C4-2B (cell line): ENCODE data around the gene UVRAG.

ENCODE experiments used
- H3K27ac ChIP-seq: fragments of 450-650 bp; 2 replicates; pipeline ENCODE4 v1.5.1; 2017
- ZFX ChIP-seq: fragments of 450-650 bp; IDR thresholded peaks from 2 replicates; pipeline ENCODE4 v1.6.1; 2017
- TF ChIP-seq, protein P1 (sequence below): fragments of 450-650 bp; conservative IDR thresholded peaks from 2 replicates; pipeline ENCODE4 v1.5.1; 2017; ENCODE audit warnings: mild to moderate bottlenecking

The UVRAG gene

DNA sequence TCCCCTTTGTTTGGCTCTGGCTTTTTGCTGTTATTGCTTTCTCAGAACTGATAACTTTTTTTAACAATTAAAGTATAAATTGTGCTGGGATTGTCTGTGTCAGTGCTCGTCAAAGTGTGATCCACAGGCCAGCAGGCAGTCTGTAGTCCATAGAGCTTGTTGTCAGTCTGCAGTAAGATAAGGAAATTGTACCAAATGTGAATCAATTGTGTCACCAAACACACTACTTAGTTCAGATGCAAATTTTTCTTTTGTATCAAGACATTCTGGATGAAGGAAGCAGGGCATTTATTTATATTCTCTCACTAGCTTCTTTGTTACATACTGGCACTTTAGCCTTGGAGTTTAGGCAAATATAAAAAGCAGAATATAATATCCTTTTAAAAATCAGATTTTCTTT lies 270.3 kb downstream of the UVRAG start:
- no peak overlapping the region for H3K27ac ChIP-seq
- no peak for TF ChIP-seq ZFX
- TF ChIP-seq, protein P1, sequence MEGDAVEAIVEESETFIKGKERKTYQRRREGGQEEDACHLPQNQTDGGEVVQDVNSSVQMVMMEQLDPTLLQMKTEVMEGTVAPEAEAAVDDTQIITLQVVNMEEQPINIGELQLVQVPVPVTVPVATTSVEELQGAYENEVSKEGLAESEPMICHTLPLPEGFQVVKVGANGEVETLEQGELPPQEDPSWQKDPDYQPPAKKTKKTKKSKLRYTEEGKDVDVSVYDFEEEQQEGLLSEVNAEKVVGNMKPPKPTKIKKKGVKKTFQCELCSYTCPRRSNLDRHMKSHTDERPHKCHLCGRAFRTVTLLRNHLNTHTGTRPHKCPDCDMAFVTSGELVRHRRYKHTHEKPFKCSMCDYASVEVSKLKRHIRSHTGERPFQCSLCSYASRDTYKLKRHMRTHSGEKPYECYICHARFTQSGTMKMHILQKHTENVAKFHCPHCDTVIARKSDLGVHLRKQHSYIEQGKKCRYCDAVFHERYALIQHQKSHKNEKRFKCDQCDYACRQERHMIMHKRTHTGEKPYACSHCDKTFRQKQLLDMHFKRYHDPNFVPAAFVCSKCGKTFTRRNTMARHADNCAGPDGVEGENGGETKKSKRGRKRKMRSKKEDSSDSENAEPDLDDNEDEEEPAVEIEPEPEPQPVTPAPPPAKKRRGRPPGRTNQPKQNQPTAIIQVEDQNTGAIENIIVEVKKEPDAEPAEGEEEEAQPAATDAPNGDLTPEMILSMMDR: no peak

DNA sequence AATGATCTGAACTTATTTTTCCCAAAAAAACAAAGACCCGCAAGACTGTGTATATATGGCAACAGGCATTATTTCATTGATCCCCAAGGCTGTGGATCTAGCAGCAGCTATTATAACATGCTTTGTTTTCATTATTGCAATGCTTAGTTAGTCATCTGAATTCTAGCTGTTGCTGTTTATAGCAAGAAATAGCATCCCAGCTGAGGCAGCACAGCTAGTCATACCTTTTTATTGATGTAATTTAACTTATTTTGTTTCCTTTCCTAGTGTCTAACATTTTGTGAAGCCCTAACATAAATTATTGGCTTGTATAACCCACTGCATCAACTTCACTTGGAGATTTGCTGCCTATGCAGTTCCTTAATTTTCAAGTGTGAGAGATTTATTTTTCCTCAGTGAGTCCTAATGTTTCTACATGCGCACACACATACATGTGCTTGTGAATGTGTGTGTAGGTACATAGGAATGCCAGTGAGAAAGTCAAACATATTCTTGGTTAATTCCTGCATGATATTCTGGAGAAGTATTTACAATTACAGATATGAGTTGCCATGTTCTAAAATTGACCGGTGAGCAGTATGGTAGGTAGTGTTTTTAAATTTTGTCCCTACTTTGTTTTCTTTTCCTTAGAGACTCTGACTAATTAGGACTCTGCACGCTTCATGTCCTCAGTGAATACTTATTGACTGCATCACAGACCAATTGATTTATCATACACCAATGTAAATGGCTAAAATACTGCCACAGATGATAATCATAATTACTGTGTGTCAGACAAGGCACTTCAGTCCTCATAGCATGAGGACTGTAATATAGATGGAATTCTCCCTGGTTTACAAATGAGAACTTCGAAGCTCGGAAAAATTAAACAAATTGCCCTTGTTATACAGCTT lies 272.0 kb downstream of the UVRAG start:
- no peak for TF ChIP-seq ZFX
- TF ChIP-seq, protein P1: no peak
- H3K27ac ChIP-seq: no peak overlapping the region

DNA sequence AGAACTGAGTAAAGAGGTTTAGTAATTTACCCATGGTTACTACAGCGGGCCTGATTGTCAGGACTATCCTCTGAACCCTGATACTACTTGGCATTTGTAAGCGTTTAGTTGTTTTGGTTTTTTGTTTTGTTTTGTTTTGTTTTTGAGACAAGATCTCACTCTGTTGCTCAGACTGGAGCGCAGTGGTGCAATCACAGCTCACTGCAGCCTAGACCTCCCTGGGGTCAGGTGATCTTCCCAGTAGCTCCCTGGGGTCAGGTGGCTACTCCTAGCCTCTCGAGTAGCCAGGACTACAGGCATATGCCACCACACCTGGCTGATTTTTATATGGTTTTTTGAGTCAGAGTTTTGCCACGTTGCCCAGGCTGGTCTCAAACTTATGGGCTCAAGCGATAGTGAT lies 272.7 kb downstream of the UVRAG start:
- H3K27ac ChIP-seq: no peak overlapping the region
- TF ChIP-seq, protein P1: no peak
- TF ChIP-seq ZFX: no peak

DNA sequence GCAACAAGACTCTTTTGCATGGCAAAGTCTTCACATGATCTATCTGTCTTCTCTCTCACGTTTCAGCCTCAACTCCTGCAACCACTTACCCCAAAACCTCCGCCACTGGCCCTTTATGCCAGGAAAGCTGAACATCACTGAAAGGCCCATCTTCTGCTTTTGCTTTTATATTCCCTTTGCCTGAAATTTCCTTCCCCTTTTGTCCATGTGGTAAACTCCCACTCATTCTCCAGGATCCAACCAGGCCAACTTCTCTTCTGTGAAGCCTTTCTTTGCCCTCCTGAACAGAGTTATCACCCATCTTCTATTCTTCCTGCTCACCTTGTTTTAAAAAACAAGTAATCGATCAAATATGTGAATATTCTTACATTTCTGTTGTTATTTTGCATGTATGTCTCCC lies 273.5 kb downstream of the UVRAG start:
- no peak overlapping the region for H3K27ac ChIP-seq
- no peak for TF ChIP-seq ZFX
- TF ChIP-seq, protein P1: no peak

DNA sequence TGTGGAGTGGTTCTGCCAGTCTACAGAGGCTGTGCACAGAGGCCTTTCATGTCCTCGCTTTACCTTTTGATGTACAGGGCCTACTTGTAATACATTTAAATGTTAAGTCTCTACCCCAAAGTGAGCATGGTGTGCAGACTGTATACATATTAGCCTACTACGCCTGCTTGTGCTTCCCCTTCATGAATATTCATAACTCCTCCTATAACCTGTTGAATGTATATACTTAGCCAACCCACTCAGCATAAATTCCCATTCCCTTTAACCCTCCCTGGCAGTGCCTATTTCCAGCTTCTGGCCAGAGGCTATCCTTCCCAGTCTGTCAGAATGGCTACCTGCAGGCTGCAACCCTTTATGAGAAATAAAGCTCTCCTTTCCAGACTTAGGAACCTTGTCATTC lies 275.2 kb downstream of the UVRAG start:
- no peak for TF ChIP-seq ZFX
- TF ChIP-seq, protein P1: no peak

DNA sequence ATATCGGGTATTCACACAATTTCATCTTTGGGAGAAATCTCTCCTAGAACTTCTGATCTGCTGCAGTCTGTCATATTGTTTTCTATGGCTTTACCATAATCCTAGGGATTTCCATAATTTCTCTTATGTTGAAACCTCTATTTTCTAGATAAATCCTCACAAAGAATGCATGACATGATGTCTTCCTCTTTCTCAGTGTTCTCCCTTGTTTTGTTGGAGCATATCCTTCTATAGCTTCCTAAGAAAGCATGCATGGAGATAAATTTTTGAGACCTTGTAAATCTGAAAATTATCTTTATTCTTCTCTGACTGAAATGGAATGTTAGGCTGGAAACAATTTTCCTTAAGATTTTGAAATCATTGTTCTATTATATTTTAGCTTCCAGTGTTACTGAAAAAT lies 275.8 kb downstream of the UVRAG start:
- TF ChIP-seq, protein P1: no peak
- TF ChIP-seq ZFX: no peak
- H3K27ac ChIP-seq: no peak overlapping the region

More for the DNA sequence above, 275.2 kb downstream of the UVRAG start:
- no peak overlapping the region for H3K27ac ChIP-seq

DNA sequence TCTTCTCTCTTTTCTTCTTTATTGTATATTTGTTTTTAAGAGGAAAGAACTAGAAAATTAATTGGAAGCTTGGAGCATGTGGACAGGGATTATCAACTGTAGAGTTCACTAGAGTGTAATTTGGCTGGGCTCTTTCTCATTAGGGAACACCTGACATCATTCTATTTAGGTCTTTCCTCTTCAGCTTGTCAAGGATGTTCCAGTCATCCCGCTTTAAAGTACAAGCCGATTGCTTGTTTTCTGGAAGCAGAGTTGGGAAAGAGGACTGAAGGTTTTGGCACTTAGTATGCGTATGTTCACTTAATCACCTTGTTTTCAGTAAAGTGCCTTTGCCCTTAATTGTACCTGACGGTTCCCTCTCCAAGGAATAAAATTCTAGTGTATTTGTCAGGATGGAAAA lies 279.7 kb downstream of the UVRAG start:
- TF ChIP-seq, protein P1: no peak
- H3K27ac ChIP-seq: no peak overlapping the region
